Ascending aorta (tissue), 2 donors: ENCODE measurements around the gene IKZF4. TPM values are rescaled to one million over a fixed set of nuclear protein-coding genes. Genes with fewer than 3 reads are reported as not detected.
"Not testable (repeated sequence)": the region's sequence is repeated elsewhere in the genome, so short reads cannot be mapped to it uniquely, and the experiment has no call there.

Source experiments
- DNase-seq, 2 donors: peaks; one replicate each; pipeline ENCODE4 v3.0.0-alpha.2; 2019; ENCODE audit warnings: low spot score in 2 of 2
- H3K27ac ChIP-seq, 2 donors: fragments of 200-600 bp; sonication (generic); one replicate each; pipeline ENCODE4 v1.5.1; 2016 to 2017; ENCODE audit warnings: mild to moderate bottlenecking in 1 of 2
- H3K27me3 ChIP-seq: fragments of 200-600 bp; sonication (generic); one replicate; pipeline ENCODE4 v1.5.1; 2017
- H3K36me3 ChIP-seq, 2 donors: fragments of 200-600 bp; sonication (generic); one replicate each; pipeline ENCODE4 v1.5.1; 2016
- H3K4me1 ChIP-seq, 2 donors: fragments of 200-600 bp; sonication (generic); one replicate each; pipeline ENCODE4 v1.5.1; 2016 to 2017; ENCODE audit warnings: mild to moderate bottlenecking in 1 of 2
- H3K4me3 ChIP-seq, 2 donors: fragments of 200-600 bp; sonication (generic); one replicate each; pipeline ENCODE4 v1.5.1; 2016 to 2017; ENCODE audit warnings: mild to moderate bottlenecking in 1 of 2
- H3K9me3 ChIP-seq, 2 donors: fragments of 200-600 bp; sonication (generic); one replicate each; pipeline ENCODE4 v1.5.1; 2016
- intact Hi-C: fragments of 100-400 bp; cut with DNase I; formaldehyde crosslinking; loops from one replicate; pipeline ENCODE4 v1.15.1; 2023
- total RNA-seq: library from RNA; depleted of rRNA; stranded (reverse); fragments of >200 nt; gene quantifications from one replicate; pipeline ENCODE4 v1.1.0, GENCODE V29; 2016
- TF ChIP-seq, protein P1 (sequence below), 3 experiments: fragments of 200-600 bp in 2 of 3; fragments of 450-650 bp in 1 of 3; sonication (generic) in 2 of 3; IDR thresholded peaks; one replicate each; pipeline ENCODE4 v1.5.1; 2016 to 2019; ENCODE audit warnings: antibody characterized with exemption in 3 of 3, mild to moderate bottlenecking in 1 of 3, moderate library complexity in 1 of 3

IKZF4 gene
- total RNA-seq, 1 donor from 2014 or later, result 1.6 TPM

DNA sequence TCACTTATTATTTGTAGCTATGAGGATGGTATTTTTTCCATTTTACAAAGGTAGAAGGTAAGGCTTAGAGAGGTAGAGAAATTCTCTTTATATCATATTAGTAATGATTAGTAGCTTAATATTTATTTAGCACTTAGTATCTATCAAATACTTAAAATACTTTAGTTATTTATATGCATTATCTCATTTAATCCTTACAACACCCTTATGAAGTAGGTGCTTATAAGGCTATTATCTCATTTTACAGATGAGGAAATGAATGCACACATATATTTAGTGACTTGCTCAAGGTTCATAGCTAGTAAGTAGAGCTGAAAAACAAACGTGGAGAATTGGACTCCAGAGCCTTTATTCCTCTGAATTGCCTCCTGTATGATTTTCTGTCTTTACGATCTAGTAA is 36.0 kb upstream of the IKZF4 start:
- DNase-seq, result no peak
- intact Hi-C loops, result no loop called here
- Histone ChIP-seq H3K36me3 (peaks cover 55 to 69% of the 10 kb centered on the region in 2 donors), H3K27ac (no peak overlapping the region), H3K27me3 (no peaks in the 10 kb centered on the region), H3K4me3 (no peak overlapping the region), H3K9me3 (no peaks in the 10 kb centered on the region), H3K4me1 (no peaks in the 10 kb centered on the region)
- TF ChIP-seq, protein P1, sequence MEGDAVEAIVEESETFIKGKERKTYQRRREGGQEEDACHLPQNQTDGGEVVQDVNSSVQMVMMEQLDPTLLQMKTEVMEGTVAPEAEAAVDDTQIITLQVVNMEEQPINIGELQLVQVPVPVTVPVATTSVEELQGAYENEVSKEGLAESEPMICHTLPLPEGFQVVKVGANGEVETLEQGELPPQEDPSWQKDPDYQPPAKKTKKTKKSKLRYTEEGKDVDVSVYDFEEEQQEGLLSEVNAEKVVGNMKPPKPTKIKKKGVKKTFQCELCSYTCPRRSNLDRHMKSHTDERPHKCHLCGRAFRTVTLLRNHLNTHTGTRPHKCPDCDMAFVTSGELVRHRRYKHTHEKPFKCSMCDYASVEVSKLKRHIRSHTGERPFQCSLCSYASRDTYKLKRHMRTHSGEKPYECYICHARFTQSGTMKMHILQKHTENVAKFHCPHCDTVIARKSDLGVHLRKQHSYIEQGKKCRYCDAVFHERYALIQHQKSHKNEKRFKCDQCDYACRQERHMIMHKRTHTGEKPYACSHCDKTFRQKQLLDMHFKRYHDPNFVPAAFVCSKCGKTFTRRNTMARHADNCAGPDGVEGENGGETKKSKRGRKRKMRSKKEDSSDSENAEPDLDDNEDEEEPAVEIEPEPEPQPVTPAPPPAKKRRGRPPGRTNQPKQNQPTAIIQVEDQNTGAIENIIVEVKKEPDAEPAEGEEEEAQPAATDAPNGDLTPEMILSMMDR (IDR thresholded peaks at IDR 0.05), result no peak

DNA sequence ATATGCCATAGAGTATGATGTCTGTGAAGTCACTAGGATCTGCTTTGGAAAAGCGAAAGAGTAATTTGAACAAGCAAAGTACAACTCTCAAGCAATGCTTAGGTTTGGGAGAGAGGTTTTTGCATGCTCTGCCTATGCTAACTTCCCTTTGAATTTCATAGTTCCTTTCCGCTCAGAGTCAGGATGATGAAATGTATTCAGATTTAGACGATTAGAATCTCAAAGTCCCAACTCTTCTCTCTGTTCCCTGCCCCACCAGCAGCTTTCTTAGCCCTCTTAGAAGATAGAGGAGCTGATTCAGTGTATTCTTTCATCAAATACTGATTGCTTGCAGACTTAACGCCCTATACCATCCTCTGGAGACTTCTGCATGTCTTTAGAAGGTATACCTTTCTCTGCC is 35.5 kb upstream of the IKZF4 start:
- Histone ChIP-seq H3K27ac (no peak overlapping the region), H3K4me1 (no peaks in the 10 kb centered on the region), H3K27me3 (no peaks in the 10 kb centered on the region), H3K9me3 (no peaks in the 10 kb centered on the region), H3K36me3 (peaks cover 60 to 73% of the 10 kb centered on the region in 2 donors), H3K4me3 (no peak overlapping the region)
- TF ChIP-seq, protein P1 (IDR thresholded peaks at IDR 0.05), result no peak
- intact Hi-C loops, result no loop called here
- no peak for DNase-seq

DNA sequence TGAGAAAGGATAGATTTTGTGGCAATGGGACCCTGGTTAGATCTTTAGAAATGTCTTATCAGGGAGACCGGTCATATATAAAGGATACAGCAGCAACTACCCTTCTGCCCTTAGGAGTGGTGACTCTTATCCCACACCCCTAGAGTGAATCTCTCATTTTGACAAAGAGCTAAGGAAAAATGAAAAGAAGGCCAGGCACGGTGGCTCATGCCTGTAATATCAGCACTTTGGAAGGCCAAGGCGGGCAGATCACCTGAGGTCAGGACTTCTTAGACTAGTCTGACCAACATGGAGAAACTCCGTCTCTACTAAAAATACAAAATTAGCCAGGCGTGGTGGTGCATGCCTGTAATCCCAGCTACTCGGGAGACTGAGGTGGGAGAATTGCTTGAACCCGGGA is 34.9 kb upstream of the IKZF4 start:
- intact Hi-C loops, H3K4me1 ChIP-seq, H3K27ac ChIP-seq, DNase-seq, H3K9me3 ChIP-seq, H3K27me3 ChIP-seq, H3K4me3 ChIP-seq: not testable (repeated sequence)
- H3K36me3 ChIP-seq, result peaks cover 65 to 73% of the 10 kb centered on the region in 2 donors

DNA sequence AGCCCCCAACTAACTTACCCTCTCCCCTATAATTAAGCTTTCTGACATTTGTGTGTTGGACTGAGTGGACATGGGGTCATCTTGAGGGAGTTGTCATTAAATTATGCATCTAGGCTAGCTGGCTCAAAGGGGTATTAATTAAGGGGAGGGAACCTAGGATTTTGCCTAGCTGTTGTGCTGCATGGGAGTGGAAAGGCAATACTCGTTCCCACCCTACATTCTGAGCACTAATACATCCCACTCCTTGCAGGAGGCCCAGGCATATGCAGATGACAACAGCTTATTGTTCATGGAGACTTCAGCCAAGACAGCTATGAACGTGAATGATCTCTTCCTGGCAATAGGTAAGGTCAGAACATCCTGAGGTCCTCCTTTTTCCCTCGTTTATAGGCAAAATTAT is 29.7 kb upstream of the IKZF4 start:
- no peaks in the 10 kb centered on the region for H3K27me3 ChIP-seq
- TF ChIP-seq, protein P1 (IDR thresholded peaks at IDR 0.05), result no peak
- intact Hi-C loops, result no loop called here
- H3K36me3 ChIP-seq, result peaks cover 64 to 83% of the 10 kb centered on the region in 2 donors
- no peak overlapping the region for H3K27ac ChIP-seq
- H3K9me3 ChIP-seq, result no peaks in the 10 kb centered on the region
- no peak overlapping the region for H3K4me3 ChIP-seq
- DNase-seq, result no peak
- no peaks in the 10 kb centered on the region for H3K4me1 ChIP-seq

DNA sequence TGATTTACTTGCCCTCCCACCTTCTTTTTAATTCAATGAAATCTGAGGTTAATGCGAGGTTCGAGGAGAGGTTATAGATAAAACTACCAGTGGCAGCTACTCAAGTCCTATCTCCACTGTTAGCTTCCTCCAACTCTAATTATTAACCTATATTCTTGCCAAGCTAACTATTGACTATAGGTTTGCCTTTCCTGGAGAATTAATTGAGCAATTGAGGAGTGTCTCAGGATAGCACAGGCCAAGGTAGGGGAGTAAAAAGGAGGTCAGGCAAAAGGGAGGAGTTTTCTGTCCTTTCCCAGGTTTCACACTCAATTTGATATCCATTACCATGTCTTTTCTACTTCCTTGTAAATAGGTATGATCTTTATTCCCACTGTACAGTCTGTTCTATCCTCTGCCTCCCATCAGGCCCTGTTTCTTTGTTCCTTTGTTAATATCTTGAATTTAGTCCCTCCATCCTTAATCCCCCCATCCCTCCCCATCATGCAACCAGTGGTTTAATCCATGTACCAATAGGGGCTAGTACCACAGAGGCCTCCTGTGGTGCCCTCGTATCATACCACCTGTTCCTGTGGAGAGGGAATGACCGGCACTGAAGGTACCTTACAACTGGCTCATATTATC is 27.5 kb upstream of the IKZF4 start:
- TF ChIP-seq, protein P1 (IDR thresholded peaks at IDR 0.05), result no peak
- DNase-seq, result no peak
- Histone ChIP-seq H3K27me3 (no peaks in the 10 kb centered on the region), H3K36me3 (peaks cover 52 to 61% of the 10 kb centered on the region in 2 donors), H3K4me1 (peaks cover 0 to 5% of the 10 kb centered on the region in 2 donors), H3K27ac (no peak overlapping the region), H3K4me3 (no peak overlapping the region), H3K9me3 (no peaks in the 10 kb centered on the region)
- intact Hi-C loops, result no loop called here

DNA sequence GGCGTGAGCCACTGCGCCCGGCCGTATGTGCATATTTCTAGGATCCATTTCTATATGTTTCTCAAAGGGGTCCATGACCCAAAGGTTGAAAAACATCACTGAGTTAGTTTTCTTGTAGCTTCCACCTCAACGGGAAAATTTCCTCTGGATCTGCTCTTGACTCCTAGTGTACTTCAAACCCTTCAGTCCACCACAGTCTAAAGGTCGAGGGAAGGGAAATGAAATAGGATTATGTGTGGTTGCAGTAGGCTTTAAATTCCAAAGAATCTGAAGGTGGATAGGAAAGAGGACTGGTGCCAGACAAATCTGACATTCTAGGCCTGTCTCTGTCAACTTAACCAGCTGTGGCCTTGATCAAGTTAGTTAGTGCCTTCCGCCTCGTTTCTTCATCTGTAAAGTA is 25.5 kb upstream of the IKZF4 start:
- Histone ChIP-seq H3K27me3 (no peaks in the 10 kb centered on the region), H3K4me3 (no peak overlapping the region), H3K36me3 (peaks cover 37 to 42% of the 10 kb centered on the region in 2 donors), H3K9me3 (no peaks in the 10 kb centered on the region), H3K27ac (no peak overlapping the region), H3K4me1 (peaks cover 0 to 5% of the 10 kb centered on the region in 2 donors)
- TF ChIP-seq, protein P1 (IDR thresholded peaks at IDR 0.05), result no peak
- DNase-seq, result no peak
- intact Hi-C loops, result no loop called here
